Ectodermal cell (in vitro differentiated cells): ENCODE results near the gene DHRS4.
"Not testable (repeated sequence)": the region's sequence is repeated elsewhere in the genome, so short reads cannot be mapped to it uniquely, and the experiment has no call there.

Experiments
- H3K27ac ChIP-seq: 2 replicates; pipeline ENCODE4 v1.7.0; 2013; ENCODE audit warnings: mild to moderate bottlenecking, low read depth, low read length; ENCODE audit not compliant: insufficient read depth, poor library complexity, severe bottlenecking
- H3K27me3 ChIP-seq: 2 replicates; pipeline ENCODE4 v1.7.0; 2013; ENCODE audit warnings: mild to moderate bottlenecking, low read length; ENCODE audit not compliant: insufficient read depth, control insufficient read depth, poor library complexity, severe bottlenecking
- H3K36me3 ChIP-seq: one replicate; pipeline ENCODE4 v1.7.0; 2013; ENCODE audit warnings: low read length; ENCODE audit not compliant: control insufficient read depth, insufficient read depth
- H3K4me1 ChIP-seq: one replicate; pipeline ENCODE4 v1.7.0; 2013; ENCODE audit warnings: low read length; ENCODE audit not compliant: control insufficient read depth, insufficient read depth
- H3K4me3 ChIP-seq: 2 replicates; pipeline ENCODE4 v1.7.0; 2013; ENCODE audit warnings: low read depth, low read length, control low read depth; ENCODE audit not compliant: insufficient read depth
- H3K9me3 ChIP-seq: 2 replicates; pipeline ENCODE4 v1.7.0; 2013; ENCODE audit warnings: mild to moderate bottlenecking, low read length, moderate library complexity; ENCODE audit not compliant: control insufficient read depth
- WGBS, 2 experiments: methylation state at CpG; one replicate each; pipeline ENCODE4 v1.1.7; 2013; ENCODE audit warnings: missing lambda C conversion rate in 2 of 2; 5-methylcytosine and 5-hydroxymethylcytosine counted together

DHRS4 gene

GRCh38 chr14:23939607-23940326 lies 13.8 kb upstream of the DHRS4 start:
- 87 to 94% methylated on average over 3 of the region's 3 CpGs for WGBS, 2 experiments
- Histone ChIP-seq H3K4me1 (no peaks in the 10 kb centered on the region), H3K9me3 (no peaks in the 10 kb centered on the region), H3K36me3 (no peaks in the 10 kb centered on the region), H3K27me3 (no peaks in the 10 kb centered on the region), H3K4me3 (no peak overlapping the region), H3K27ac (no peak overlapping the region)

DNA sequence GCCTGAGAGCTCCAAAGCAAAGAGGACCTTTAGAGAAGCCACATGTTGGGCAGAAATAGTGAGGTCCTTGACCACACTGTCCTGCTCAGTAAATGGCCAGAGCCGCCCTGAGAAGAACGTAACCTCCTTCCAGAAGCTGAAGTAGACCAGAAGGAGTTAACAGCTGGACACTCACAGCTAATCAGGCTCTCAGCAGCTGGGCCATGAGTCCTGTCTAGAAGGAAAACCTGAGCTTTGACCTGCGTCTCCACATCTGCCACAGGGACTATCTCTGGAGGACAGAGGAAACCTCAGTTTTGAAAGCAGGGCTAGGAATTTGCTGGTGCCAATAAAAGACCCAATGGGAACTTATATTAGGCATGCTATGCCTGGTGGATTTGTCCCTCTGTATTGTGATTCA lies 12.3 kb upstream of the DHRS4 start:
- no peak overlapping the region for H3K4me3 ChIP-seq
- no peak overlapping the region for H3K27ac ChIP-seq
- H3K36me3 ChIP-seq: no peaks in the 10 kb centered on the region
- no peaks in the 10 kb centered on the region for H3K4me1 ChIP-seq
- WGBS, 2 experiments: 79 to 80% methylated on average over 3 of the region's 3 CpGs
- no peaks in the 10 kb centered on the region for H3K27me3 ChIP-seq
- no peaks in the 10 kb centered on the region for H3K9me3 ChIP-seq

DNA sequence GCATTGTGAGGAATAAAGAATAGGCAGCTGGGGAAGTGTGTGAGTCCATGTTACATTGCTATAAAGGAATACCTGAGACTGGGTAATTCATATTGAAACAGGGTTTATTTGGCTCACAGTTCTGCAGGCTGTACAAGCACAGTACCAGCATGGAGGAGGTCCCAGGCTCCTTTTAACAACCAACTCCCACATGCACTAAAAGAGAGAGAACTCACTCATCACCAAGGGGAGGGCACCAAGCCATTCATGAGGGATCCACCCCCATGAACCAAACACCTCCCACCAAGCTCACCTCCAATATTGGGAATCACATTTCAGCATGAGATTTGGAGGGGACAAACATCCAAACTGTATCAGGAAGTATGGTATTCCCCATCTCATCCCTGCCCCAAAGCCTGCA lies 11.9 kb upstream of the DHRS4 start:
- no peaks in the 10 kb centered on the region for H3K36me3 ChIP-seq
- H3K27ac ChIP-seq: no peak overlapping the region
- H3K27me3 ChIP-seq: no peaks in the 10 kb centered on the region
- H3K4me1 ChIP-seq: no peaks in the 10 kb centered on the region
- no peaks in the 10 kb centered on the region for H3K9me3 ChIP-seq
- no peak overlapping the region for H3K4me3 ChIP-seq

DNA sequence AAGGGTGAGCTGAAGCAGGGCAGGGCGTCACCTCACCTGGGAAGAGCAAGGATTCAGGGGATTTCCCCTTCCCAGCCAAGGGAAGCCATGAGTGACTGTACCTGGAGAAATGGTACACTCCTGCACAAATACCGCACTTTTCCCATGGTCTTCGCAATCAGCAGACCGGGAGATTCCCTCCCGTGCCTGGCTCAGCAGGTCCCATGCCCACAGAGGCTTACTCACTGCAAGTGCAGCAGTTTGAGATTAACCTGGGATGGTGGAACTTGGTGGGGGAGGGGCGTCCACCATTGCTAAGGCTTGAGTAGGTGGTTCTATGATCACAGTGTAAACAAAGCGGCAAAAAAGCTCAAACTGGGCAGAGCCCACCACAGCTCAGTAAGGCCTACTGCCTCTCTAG lies 11.0 kb upstream of the DHRS4 start:
- Histone ChIP-seq H3K27ac (no peak overlapping the region), H3K9me3 (no peaks in the 10 kb centered on the region), H3K4me3 (no peak overlapping the region), H3K36me3 (no peaks in the 10 kb centered on the region), H3K27me3 (no peaks in the 10 kb centered on the region), H3K4me1 (no peaks in the 10 kb centered on the region)
- 93 to 96% methylated on average over 7 of the region's 7 CpGs for WGBS, 2 experiments

DNA sequence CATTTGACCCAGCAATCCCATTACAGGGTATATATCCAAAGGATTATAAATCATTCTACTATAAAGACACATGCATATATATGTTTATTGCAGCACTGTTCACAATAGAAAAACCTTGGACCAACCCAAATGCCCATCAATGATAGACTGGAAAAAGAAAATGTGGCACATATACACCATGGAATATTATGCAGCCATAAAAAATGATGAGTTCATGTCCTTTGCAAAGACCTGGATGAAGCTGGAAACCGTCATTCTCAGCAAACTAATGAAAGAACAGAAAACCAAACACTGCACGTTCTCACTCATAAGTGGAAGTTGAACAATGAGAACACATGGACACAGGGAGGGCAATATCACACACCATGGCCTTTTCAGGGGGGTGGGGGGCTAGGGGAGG lies 4.5 kb upstream of the DHRS4 start:
- H3K36me3 ChIP-seq, H3K27me3 ChIP-seq, H3K9me3 ChIP-seq, H3K4me3 ChIP-seq, H3K27ac ChIP-seq, H3K4me1 ChIP-seq: not testable (repeated sequence)
- WGBS, 2 experiments: 87 to 92% methylated on average over 2 of the region's 2 CpGs

DNA sequence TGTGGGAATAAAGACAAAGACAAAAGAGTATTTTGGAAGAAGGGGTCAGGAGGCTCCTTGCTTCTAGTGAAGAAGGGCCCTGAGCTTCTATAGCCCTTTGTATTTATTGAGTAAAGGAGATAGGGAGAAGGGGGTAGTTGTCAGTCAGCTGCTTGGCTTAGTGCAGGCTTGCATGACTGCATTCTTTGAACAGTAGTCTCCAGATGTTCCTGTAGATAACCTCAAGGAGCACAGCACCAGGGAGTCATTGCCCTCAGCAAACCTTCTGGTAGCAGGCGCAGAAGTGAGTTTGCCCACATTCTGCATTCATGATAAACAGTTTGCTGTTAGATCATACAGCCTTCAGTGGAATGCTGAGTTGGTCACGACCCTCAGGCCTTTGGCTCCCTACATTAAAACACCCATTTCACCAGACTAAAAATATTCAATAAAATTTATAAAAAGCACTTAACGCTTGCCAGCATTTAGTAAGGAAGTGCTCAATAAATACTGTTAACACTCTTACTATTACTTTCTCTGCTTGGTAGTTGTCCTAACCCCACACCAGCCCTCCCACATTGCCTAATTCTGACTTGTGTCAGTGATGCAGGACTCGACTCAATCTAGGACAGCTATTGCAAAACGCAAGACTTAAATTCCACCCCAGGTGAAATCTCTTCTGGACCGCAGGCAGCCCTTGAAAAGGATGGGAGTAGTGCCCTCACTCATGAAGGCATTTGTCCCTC lies 3.0 kb upstream of the DHRS4 start:
- H3K36me3 ChIP-seq: no peaks in the 10 kb centered on the region

DNA sequence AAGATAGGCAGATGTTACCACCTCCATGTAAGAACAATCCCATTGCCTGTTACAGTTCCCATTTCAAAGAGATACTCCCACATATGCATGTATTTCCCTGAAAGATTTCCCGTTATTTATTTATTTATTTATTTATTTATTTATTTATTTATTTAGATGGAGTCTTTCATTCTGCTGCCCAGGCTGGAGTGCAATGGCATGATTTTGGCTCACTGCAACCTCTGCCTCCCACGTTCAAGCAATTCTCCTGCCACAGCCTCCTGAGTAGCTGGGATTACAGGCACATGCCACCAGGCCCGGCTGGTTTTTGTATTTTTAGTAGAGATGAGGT lies 2.5 kb upstream of the DHRS4 start:
- not testable (repeated sequence) for H3K4me1 ChIP-seq, H3K36me3 ChIP-seq, H3K27me3 ChIP-seq, H3K4me3 ChIP-seq, H3K27ac ChIP-seq, H3K9me3 ChIP-seq
- 92 to 97% methylated on average over 2 of the region's 3 CpGs for whole genome bisulfite sequencing, 2 experiments

More for the DNA sequence above, 3.0 kb upstream of the DHRS4 start:
- 90 to 94% methylated on average over 6 of the region's 6 CpGs for WGBS, 2 experiments
- H3K27me3 ChIP-seq: no peaks in the 10 kb centered on the region
- no peak overlapping the region for H3K27ac ChIP-seq
- no peaks in the 10 kb centered on the region for H3K4me1 ChIP-seq
- no peaks in the 10 kb centered on the region for H3K9me3 ChIP-seq
- H3K4me3 ChIP-seq: no peak overlapping the region

DNA sequence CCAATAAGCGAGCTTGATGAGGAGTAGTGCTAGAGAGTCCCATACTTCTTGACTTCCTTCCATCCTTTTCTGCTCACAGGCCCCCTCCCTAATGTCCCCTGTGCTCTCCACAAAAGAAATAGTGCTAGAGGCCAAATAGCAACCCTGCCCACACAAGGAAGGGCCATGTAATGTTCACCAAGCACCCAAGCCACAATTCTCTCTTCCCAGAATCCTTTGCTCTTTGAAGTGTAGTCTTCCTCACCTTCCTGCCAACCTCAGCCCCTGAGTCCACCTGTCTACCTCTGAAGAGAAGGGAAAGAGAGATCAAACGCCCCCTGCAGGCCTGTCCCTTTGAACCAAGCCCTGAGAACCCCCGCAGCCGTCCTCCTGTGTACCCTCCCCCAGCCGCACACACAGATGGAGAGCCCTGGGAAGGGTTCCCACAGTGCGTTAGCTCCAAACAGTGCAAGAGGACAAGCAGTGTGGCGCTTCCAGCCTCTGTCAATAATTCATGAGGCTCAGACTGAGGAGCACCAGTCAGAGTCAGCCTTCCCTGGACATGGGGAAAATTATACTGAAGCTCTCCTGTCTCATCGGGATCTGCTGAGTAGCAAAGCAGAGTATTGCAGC lies 1.9 kb upstream of the DHRS4 start:
- Histone ChIP-seq H3K9me3 (no peaks in the 10 kb centered on the region), H3K27me3 (no peaks in the 10 kb centered on the region), H3K36me3 (no peaks in the 10 kb centered on the region), H3K4me1 (no peaks in the 10 kb centered on the region), H3K4me3 (no peak overlapping the region), H3K27ac (no peak overlapping the region)
- 73 to 79% methylated on average over 8 of the region's 8 CpGs for WGBS, 2 experiments

GRCh38 chr14:23953116-23953463 lies 480 bp upstream of the DHRS4 start:
- peak overlapping the region; percentile 69 for H3K4me3 ChIP-seq
- 79 to 82% methylated on average over 6 of the region's 6 CpGs for WGBS, 2 experiments
- not testable (repeated sequence) for H3K4me1 ChIP-seq, H3K27ac ChIP-seq, H3K36me3 ChIP-seq, H3K9me3 ChIP-seq, H3K27me3 ChIP-seq

DNA sequence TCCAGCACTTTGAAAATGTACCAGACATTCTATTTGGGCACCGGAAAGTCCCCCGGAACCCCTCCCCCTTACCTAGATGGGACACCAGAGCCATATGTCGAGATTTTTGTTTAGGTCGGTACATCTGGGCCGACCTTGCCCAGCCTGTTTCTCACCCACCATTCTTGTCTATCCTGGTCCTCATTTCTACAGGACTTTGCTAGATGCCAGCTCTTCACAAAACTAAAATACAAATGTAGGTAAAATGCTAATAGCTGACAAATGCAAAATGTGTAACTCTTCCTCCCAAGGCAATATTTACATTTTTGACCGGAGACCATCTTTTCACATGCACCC lies 677 bp downstream of the DHRS4 start:
- not testable (repeated sequence) for H3K36me3 ChIP-seq, H3K27ac ChIP-seq, H3K9me3 ChIP-seq, H3K27me3 ChIP-seq, H3K4me1 ChIP-seq
- peak overlapping the region; percentile 69 for H3K4me3 ChIP-seq
- WGBS, 2 experiments: 9 to 27% methylated on average over 5 to 6 of the region's 6 CpGs
